Endothelial cell of umbilical vein (primary cell): Measurements from ENCODE around the gene SGSM1. TPM values are rescaled to one million over a fixed set of nuclear protein-coding genes. Genes with fewer than 3 reads are reported as not detected.

Experiments used
- BruUV-seq: library from RNA; stranded (reverse); fragments of 400-500 nt; replicated peaks from 2 replicates; lab custom pipeline; 2021; lab: Mats Ljungman, UMichigan
- CTCF ChIA-PET: fragments of 300-600, 350-600 bp; sonication (Branson Sonifier 250); formaldehyde crosslinking; loops from one replicate; lab custom pipeline; 2021; ENCODE audit warnings: antibody characterized with exemption, inconsistent platforms; lab: Charles Lee
- POLR2A ChIA-PET: fragments of 300-600, 350-600 bp; sonication (Branson Sonifier 250); formaldehyde crosslinking; loops from one replicate; lab custom pipeline; 2021; ENCODE audit warnings: antibody characterized with exemption, inconsistent platforms; lab: Charles Lee
- DNase-seq: peaks from one replicate; pipeline ENCODE4 v3.0.0-alpha.2; 2011; ENCODE audit warnings: low read depth, low spot score
- FAIRE-seq: peaks from 2 replicates; lab custom pipeline; 2011; peaks lifted over from hg19 to GRCh38; lab: Jason Lieb, UNC
- H2AFZ ChIP-seq: 2 replicates; pipeline ENCODE4 v1.6.0; 2012; ENCODE audit warnings: low read depth, low read length, control low read depth, inconsistent platforms
- H3K27ac ChIP-seq: 2 replicates; pipeline ENCODE4 v1.5.1; 2011; ENCODE audit warnings: low read depth, mild to moderate bottlenecking, control low read depth, low read length, moderate library complexity; ENCODE audit not compliant: insufficient read depth
- H3K27me3 ChIP-seq, 2 experiments: 2 replicates each; pipeline versions ENCODE4 v1.6.0 to v1.6.1; 2011; ENCODE audit warnings: low read length in 2 of 2, mixed read lengths in 1 of 2; ENCODE audit not compliant: control insufficient read depth in 2 of 2, insufficient read depth in 2 of 2
- H3K36me3 ChIP-seq, 2 experiments: 2 replicates in 1 of 2; 3 replicates in 1 of 2; pipeline ENCODE4 v1.5.1; 2011; ENCODE audit warnings: low read length in 2 of 2, mild to moderate bottlenecking in 1 of 2, moderate library complexity in 1 of 2; ENCODE audit not compliant: control insufficient read depth in 2 of 2, insufficient read depth in 2 of 2; ENCODE audit errors: extremely low read depth in 1 of 2
- H3K4me1 ChIP-seq: 3 replicates; pipeline ENCODE4 v1.5.1; 2011; ENCODE audit warnings: mild to moderate bottlenecking, low read length; ENCODE audit not compliant: control insufficient read depth, insufficient read depth; ENCODE audit errors: extremely low read depth
- H3K4me2 ChIP-seq: 2 replicates; pipeline ENCODE4 v1.6.1; 2011; ENCODE audit warnings: low read length, control low read depth, mixed read lengths; ENCODE audit not compliant: insufficient read depth
- H3K4me3 ChIP-seq, 3 experiments: fragments of 200-600 bp in 1 of 3; sonication (generic), shearing (Covaris generic) in 1 of 3; replicated peaks in 1 of 3; 2 replicates each; pipeline ENCODE4 v1.5.1; 2011 to 2016; ENCODE audit warnings: control low read depth in 3 of 3, low read length in 3 of 3, mild to moderate bottlenecking in 2 of 3, inconsistent platforms in 1 of 3, low read depth in 1 of 3, moderate library complexity in 1 of 3; ENCODE audit not compliant: insufficient read depth in 1 of 3
- H3K79me2 ChIP-seq: 2 replicates; pipeline ENCODE4 v1.6.0; 2012; ENCODE audit warnings: low read length, inconsistent platforms; ENCODE audit not compliant: control insufficient read depth, insufficient read depth
- H3K9ac ChIP-seq: replicated peaks from 2 replicates; pipeline ENCODE3; 2011; ENCODE audit warnings: low read length, control low read depth; ENCODE audit not compliant: insufficient read depth; ENCODE audit errors: extremely low read depth
- H3K9me1 ChIP-seq: replicated peaks from 3 replicates; pipeline ENCODE4 v1.6.0; 2011; ENCODE audit warnings: mild to moderate bottlenecking, low read length; ENCODE audit not compliant: control insufficient read depth, insufficient read depth; ENCODE audit errors: extremely low read depth
- H3K9me3 ChIP-seq: replicated peaks from 2 replicates; pipeline ENCODE4 v1.5.1; 2012; ENCODE audit warnings: low read length, inconsistent platforms; ENCODE audit not compliant: control insufficient read depth, insufficient read depth
- H4K20me1 ChIP-seq: replicated peaks from 2 replicates; pipeline ENCODE3; 2011; ENCODE audit warnings: mild to moderate bottlenecking, low read length; ENCODE audit not compliant: control insufficient read depth, insufficient read depth; ENCODE audit errors: extremely low read depth
- EZH2 ChIP-seq: IDR thresholded peaks from 2 replicates; pipeline ENCODE4 v1.6.1; 2012; ENCODE audit warnings: borderline replicate concordance, low read depth, mild to moderate bottlenecking, moderate library complexity, low read length, inconsistent platforms; ENCODE audit not compliant: severe bottlenecking
- FOS ChIP-seq: IDR thresholded peaks from 2 replicates; pipeline ENCODE4 v1.6.1; 2011; ENCODE audit warnings: mild to moderate bottlenecking, low read length, moderate library complexity, borderline replicate concordance; ENCODE audit not compliant: insufficient read depth
- GATA2 ChIP-seq: IDR thresholded peaks from 2 replicates; pipeline ENCODE4 v1.7.0; 2011; ENCODE audit warnings: low read depth, mild to moderate bottlenecking, moderate library complexity, mixed read lengths, low read length; ENCODE audit not compliant: insufficient read length, insufficient read depth
- JUN ChIP-seq: IDR thresholded peaks from 2 replicates; pipeline ENCODE4 v1.6.1; 2011; ENCODE audit warnings: borderline replicate concordance, low read depth; ENCODE audit not compliant: insufficient read length, insufficient read depth
- MYC ChIP-seq: IDR thresholded peaks from one replicate; pipeline ENCODE4 v1.6.1; 2011; ENCODE audit warnings: mild to moderate bottlenecking, low read depth, low read length
- POLR2A ChIP-seq: IDR thresholded peaks from 2 replicates; pipeline ENCODE4 v1.6.1; 2012; ENCODE audit warnings: low read depth, mild to moderate bottlenecking, control low read depth, low read length
- POLR2AphosphoS5 ChIP-seq: IDR thresholded peaks from 2 replicates; pipeline ENCODE4 v1.6.1; 2012; ENCODE audit warnings: low read depth, mild to moderate bottlenecking, control low read depth, low read length, moderate library complexity; ENCODE audit not compliant: insufficient read depth
- dilution Hi-C: fragments of 300-500 bp; cut with MboI; formaldehyde crosslinking; loops from one replicate; pipeline ENCODE4 v1.15.0; 2019; ENCODE audit warnings: low sequenced_read_pairs; ENCODE audit not compliant: extremely low pct_ligation_motif_present
- intact Hi-C: fragments of 100-400 bp; cut with micrococcal nuclease; formaldehyde crosslinking; loops from one replicate; pipeline ENCODE4 v1.10.0; 2022
- polyA plus RNA-seq, 4 experiments: library from polyadenylated mRNA; depleted of rRNA in 3 of 4; stranded (reverse) in 3 of 4; unstranded in 1 of 4; fragments of >200 nt; gene quantifications; 2 replicates each; pipeline versions ENCODE4 v1.2.1 to v1.2.3, GENCODE V29; 2011 to 2012; ENCODE audit warnings: missing spikeins in 1 of 4
- total RNA-seq: library from RNA; stranded (reverse); gene quantifications from 2 replicates; pipeline ENCODE4 v1.2.3, GENCODE V29; 2021
- TF ChIP-seq, protein P1 (sequence below): IDR thresholded peaks from 2 replicates; pipeline ENCODE4 v1.6.1; 2011; ENCODE audit not compliant: insufficient read depth, insufficient read length
- TF ChIP-seq, protein P2 (sequence below), 2 donors: IDR thresholded peaks; 1 replicate in 1 of 2; 2 replicates in 1 of 2; pipeline ENCODE4 v1.5.1; 2011; ENCODE audit warnings: low read length in 2 of 2, mild to moderate bottlenecking in 2 of 2, moderate library complexity in 2 of 2, control low read depth in 1 of 2, inconsistent platforms in 1 of 2, low read depth in 1 of 2; ENCODE audit not compliant: insufficient read depth in 1 of 2; ENCODE audit errors: extremely low read depth in 1 of 2

Gene SGSM1
- total and polyA plus RNA-seq, 2 donors (not counting 3 experiments of a cell fraction or from before 2014, with no cell fraction given), result 0.10 to 1.1 TPM

DNA sequence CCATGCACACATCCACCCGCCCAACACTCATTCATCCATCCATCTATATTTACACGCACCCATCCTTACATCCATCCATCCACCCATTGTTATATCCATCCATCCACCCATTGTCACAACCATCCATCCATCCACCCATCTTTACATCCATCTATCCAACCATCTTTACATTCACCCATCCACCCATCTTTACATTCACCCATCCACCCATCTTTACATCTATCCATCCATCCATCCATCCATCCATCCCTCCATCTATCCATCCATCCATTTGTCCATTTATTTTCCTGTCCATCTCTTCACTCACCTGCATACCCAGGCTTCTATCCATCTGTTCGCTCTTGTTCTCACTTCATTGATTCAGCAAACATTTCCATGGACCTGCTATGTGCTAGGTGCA lies 49.8 kb downstream of the SGSM1 start:
- Histone ChIP-seq H3K9me3 (no peaks in the 10 kb centered on the region), H3K4me3 (no peak overlapping the region), H3K4me1 (no peaks in the 10 kb centered on the region), H3K4me2 (no peak overlapping the region), H3K27ac (no peak overlapping the region), H3K36me3 (no peaks in the 10 kb centered on the region), H3K9me1 (no peaks in the 10 kb centered on the region), H3K27me3 (peaks cover 3 to 4% of the 10 kb centered on the region in 2 experiments), H2AFZ (no peak overlapping the region), H3K9ac (no peak overlapping the region), H3K79me2 (no peaks in the 10 kb centered on the region), H4K20me1 (no peaks in the 10 kb centered on the region)
- ChIA-PET CTCF (no interaction called here), POLR2A (no interaction called here)
- dilution Hi-C loops (no loop called here), intact Hi-C loops (no loop called here)
- FAIRE-seq (no peak), DNase-seq (no peak)
- BruUV-seq, result no TSS peak
- TF ChIP-seq, protein P1, sequence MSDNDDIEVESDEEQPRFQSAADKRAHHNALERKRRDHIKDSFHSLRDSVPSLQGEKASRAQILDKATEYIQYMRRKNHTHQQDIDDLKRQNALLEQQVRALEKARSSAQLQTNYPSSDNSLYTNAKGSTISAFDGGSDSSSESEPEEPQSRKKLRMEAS, result no peak
- TF ChIP-seq GATA2 (no peak), POLR2A (no peak), FOS (no peak), MYC (no peak), JUN (no peak), EZH2 (no peak), POLR2AphosphoS5 (no peak)
- TF ChIP-seq, protein P2, sequence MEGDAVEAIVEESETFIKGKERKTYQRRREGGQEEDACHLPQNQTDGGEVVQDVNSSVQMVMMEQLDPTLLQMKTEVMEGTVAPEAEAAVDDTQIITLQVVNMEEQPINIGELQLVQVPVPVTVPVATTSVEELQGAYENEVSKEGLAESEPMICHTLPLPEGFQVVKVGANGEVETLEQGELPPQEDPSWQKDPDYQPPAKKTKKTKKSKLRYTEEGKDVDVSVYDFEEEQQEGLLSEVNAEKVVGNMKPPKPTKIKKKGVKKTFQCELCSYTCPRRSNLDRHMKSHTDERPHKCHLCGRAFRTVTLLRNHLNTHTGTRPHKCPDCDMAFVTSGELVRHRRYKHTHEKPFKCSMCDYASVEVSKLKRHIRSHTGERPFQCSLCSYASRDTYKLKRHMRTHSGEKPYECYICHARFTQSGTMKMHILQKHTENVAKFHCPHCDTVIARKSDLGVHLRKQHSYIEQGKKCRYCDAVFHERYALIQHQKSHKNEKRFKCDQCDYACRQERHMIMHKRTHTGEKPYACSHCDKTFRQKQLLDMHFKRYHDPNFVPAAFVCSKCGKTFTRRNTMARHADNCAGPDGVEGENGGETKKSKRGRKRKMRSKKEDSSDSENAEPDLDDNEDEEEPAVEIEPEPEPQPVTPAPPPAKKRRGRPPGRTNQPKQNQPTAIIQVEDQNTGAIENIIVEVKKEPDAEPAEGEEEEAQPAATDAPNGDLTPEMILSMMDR (IDR thresholded peaks at IDR 0.05; ENCODE audit: extremely low read depth in 1 of 2, insufficient read depth in 1 of 2, low read depth in 1 of 2, low read length in 2 of 2), result no peak
